ENCODE measurements around the gene RBM7.

- TF ChIP-seq CTCF (IDR thresholded peaks at IDR 0.05), result no peak
- TF ChIP-seq POLR2A (IDR thresholded peaks at IDR 0.05), result no peak
Observed at GRCh38 chr11:114452399-114452798, 51.9 kb downstream of the RBM7 start.
